Fibroblast of lung (primary cell): Measurements from ENCODE around the gene RND3.

Source experiments
- CTCF ChIP-seq, 2 donors: IDR thresholded peaks in 1 of 2; conservative IDR thresholded peaks in 1 of 2; 1 replicate in 1 of 2; 2 replicates in 1 of 2; pipeline ENCODE4 v1.5.1; 2011 to 2012; ENCODE audit warnings: low read length in 2 of 2, control low read depth in 1 of 2, inconsistent platforms in 1 of 2, low read depth in 1 of 2, mild to moderate bottlenecking in 1 of 2
- EZH2 ChIP-seq: IDR thresholded peaks from 2 replicates; pipeline ENCODE4 v1.5.1; 2012; ENCODE audit warnings: low read length, control low read depth, mild to moderate bottlenecking; ENCODE audit errors: missing control alignments

DNA sequence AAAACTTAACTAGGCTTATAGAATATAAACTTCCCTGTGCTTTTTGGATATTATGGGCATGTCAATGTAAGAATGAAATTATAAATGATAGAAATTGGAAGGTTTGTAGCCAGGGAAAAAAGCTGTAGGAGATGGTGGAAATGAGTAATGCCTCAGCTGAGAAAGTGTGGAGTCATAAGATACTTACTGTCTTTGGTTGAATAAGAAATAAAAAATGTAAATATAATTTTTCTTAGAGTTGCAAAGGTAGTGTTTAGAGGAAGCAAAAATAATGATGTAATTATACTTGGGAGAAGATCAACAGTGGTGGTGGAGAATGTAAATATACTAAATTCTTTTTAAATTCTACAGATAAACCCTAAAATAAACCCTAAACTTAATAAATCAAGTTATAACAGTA is 26.2 kb upstream of the RND3 start:
- TF ChIP-seq CTCF (conservative IDR thresholded peaks at IDR 0.05 in 1 of 2, IDR thresholded peaks at IDR 0.05 in 1 of 2; ENCODE audit: low read depth in 1 of 2, low read length in 2 of 2) (no peak), EZH2 (no peak)
